Pulmonary artery endothelial cell (primary cell): ENCODE results near the gene FAM228B. TPM values are rescaled to one million over a fixed set of nuclear protein-coding genes. Genes with fewer than 3 reads are reported as not detected.
"Not testable (repeated sequence)": the region's sequence is repeated elsewhere in the genome, so short reads cannot be mapped to it uniquely, and the experiment has no call there.

ENCODE experiments used
- DNase-seq: peaks from one replicate; pipeline ENCODE4 v3.0.0-alpha.2; 2011; ENCODE audit warnings: low read depth, low spot score
- total RNA-seq: library from RNA; depleted of rRNA; stranded (reverse); fragments of >200 nt; gene quantifications from 2 replicates; pipeline ENCODE4 v1.2.3, GENCODE V29; 2014

FAM228B gene
- total RNA-seq: 4.1 and 5.8 TPM in 2 replicates

DNA sequence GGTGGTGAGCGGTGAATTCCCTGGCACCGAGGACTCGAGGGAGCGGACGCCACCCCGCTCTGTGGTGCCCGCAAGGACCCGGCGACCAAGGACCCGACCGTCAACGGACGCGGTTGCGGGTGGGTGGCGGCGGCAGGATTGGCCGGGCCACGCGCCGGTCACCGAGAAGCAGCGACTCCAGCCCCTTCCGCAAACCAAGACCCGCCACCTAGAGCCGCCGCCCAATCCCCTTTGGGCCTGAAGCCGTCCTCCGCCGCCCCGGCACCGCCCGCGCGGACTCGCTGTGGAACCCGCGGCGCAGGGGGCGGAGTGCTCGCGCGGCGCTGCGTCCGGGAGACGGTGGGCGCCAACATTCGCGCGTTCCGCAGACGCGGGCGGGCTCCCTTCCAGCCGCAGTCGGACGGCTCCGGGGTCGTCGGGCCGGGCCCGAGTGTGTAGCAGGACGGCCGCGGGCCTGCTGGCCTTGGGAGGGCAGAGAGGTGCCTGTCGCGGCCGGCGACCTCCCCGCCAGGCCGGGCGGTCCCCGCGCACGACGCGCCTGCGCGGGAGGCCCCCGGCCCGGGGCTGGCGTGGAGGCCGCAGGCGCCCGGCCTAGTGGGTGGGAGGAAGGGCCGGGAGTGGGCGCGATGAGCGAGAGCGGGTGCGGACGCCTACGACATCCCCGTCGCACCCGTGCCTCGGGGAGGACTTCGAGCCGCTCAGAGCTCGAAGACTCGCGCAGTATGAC, at the start of gene FAM228B, which contains the start of gene PFN4:
Gene FAM228B, plus strand, starts transcription at position 275 of the 727 bp plus-strand sequence. CDS start 893 bp downstream, outside the sequence.
Gene PFN4, minus strand, starts transcription at position 140 of the 727 bp plus-strand sequence. CDS start 799 bp downstream, outside the sequence.
- peak; percentile 24 for DNase-seq

DNA sequence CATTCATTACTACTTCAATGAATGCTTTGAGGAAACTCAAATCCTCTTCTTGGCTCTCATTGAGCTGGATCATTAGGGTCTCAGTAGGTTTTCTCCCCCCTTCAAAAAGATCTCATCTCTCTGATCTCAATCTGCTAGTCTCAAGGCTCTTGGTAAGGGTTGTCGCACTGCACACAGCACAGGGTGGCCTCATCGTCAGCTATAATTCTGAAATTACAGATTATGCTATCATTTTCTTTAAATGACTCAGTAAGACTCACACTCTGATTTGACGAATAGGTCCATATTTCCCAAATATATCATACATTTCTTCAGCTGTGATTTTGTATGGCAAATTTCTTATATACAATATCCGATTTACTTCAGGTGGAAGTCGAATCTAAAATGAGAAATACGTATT, 49.5 kb upstream of the FAM228B start:
- no peak for DNase-seq

DNA sequence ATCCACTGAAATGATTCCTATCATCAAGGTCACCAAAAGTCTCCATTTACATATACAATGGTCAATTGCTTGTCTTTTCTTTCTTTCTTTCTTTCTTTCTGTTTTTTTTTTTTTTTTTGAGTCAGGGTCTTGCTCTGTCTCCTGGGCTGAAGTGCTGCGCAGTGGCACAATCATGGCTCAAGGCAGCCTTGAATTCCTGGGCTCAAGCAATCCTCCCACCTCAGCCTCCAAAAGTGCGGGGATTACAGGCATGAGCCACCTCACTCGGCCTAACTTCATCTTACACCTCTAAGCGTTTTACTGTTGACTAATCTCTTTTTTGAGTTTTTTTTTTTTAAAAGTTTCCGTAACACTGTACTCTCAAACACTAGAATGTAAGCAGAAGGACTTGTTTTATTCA, 48.0 kb upstream of the FAM228B start:
- DNase-seq: no peak

DNA sequence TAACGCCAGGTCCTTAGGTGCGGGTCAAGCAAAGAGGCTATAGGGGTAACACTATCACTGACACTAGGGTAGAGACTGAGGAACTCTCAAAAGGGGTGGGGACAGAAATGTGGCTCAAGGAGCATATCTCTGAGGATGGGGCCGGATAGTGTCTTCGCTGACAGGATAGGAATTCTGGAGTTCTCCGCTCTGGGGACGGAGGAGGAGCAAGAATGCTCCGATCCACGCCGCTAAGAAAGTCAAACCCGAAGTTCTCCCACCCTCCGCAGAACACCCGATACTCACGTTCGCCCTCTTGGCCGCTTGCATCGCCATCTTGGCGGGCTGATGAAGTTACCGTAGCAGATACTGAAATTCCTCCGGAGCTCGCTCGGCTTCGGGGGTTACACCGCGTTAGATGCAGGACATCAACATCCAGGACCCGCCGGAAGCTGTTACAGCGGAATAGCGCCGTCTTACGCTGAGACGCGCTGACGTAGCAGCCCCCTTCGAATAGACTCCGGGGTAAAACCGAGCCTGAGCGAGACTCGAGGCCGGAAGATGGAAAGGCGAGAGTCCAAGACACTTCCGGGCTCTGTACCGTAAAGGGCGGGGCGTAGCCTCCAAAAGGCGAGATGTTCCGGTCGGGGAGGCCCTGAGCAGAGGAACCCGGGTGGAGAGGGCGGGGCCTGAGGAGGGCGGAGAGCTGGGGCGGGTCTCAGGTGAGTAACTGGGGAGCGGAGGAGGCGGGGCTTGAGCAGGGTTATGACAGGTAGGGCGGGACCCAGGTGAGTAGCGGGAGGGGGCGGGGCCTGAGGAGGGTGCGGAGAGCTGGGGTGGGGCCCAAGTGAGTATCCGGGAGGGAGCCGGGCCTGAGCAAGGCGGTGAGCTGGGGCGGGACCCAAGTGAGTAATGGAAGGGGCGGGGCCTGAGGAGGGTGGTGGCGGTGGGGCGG, 47.1 kb upstream of the FAM228B start, which contains the start of gene SF3B6:
Gene SF3B6, minus strand, starts transcription at position 412 of the 934 bp plus-strand sequence. Its CDS starts 97 bp downstream, at position 315.
- DNase-seq: peak; percentile 93

DNA sequence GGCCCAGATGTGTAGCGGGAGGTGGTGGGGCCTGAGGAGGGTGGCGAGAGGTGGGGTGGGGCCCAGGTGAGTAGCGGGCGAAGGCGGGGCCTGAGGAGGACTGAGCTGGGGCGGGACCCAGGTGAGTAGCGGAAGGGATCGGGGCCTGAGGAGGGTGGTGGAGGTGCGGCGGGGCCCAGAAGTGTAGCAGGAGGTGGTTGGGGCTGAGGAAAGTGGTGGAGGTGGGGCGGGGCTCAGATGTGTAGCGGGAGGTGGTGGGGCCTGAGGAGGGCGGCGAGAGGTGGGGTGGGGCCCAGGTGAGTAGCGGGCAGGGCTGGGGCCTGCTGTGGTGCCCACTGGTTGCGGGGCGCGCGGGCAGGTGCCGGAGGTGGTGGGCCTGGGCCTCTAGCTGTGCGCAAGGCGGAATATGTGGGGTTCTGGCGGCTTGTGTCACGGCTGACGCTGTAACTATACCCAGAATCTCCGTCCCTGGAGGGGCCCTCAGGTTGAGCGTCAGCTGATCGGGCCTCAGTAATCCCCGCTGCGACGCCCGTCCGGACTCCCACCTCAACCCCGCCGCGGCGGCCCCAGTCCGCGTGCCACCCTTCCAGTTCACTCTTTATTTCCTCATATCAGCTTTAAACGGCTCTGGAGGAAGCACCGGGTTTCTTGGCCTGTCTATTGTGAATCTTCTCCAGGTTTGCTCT, 46.3 kb upstream of the FAM228B start:
- DNase-seq: no peak

DNA sequence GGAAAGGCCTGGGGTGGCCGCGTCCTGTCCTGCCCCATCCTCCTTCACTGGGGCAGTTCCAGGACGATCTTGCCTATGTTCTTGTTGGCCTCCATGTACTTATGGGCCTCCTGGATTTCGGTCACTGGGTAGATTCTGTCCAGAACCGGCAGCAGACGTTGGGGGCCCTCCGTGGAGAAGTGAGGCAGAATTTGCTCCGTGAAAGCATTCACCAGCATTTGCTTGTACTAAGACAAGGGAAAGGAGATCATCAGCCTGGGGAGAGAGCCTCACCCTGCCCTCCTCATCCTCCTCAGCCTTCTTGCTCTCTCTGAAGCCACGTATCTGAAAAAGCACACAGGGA, 45.8 kb upstream of the FAM228B start:
- no peak for DNase-seq

DNA sequence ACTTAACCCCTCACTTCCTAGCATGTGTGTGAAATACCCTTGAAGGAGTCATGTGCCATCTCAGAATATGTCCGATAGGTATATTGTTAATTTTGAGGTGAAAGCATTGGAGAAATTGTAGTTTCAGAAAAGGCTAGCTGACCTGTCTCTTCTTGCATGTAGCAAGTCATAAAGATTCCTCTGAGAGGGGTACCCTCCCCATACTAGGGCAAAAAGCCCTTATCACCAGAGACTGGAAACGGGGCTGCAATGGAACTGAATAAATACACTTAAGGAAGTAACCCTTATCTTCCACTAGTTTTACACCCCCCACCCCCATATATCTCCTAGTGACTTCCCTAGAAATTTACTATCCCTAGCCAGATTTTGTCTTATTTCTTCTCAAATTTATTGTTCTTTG, 45.4 kb upstream of the FAM228B start:
- DNase-seq: no peak

DNA sequence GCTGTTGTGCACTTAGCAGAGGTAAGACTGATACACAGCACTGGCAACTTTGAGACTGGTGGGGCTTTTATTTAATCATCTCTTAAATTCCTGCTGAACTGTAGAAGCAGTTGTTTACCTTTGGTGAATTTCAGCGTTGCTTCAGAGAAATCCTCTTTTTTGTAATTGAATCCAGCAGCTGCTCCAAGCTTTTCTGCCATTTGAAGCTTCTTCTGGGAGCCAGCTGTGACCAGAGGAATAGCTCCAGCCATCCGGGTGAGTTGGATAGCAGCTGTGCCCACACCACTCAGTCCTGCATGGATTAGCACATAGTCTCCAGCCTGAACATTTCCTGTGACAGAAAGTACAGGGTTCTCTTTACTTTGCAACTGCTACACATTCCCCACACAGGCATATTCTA, 42.6 kb upstream of the FAM228B start:
- no peak for DNase-seq

DNA sequence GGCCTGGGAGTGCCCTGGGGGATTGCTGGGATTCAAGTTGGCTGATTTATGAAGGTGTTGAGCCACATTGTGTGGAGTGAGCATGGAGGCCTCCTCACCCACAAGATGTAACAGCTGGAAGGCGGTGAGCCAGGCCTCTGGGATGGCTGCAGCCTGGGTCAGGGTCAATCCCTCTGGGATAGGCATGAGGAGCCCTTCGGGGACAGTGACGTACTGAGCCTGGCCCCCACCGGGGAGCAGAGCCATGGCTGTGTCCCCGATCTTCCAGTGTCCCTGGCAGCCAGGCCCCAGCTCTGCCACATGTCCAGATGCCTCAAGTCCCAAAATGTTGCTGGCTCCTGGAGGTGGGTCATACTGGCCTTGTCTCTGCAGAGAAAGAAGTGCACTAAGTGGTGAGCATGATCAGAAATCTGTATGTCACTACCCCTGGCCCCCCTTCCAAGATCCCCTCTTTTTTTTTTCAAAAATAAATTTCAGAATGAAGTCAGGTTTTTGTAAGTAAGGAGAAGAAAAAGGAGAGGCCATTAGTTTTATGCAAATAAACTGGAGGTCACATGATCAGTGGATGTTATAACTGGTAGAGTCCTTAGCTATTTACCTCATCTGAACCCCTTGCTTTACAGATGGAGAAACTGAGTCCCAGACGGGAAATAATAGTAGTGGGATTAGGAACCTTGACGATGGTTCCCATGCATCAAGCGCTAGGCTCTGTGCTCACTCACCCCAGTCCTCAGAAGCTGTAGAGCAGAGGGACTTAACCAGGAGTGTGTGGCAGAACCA, 40.3 kb upstream of the FAM228B start:
- no peak for DNase-seq

DNA sequence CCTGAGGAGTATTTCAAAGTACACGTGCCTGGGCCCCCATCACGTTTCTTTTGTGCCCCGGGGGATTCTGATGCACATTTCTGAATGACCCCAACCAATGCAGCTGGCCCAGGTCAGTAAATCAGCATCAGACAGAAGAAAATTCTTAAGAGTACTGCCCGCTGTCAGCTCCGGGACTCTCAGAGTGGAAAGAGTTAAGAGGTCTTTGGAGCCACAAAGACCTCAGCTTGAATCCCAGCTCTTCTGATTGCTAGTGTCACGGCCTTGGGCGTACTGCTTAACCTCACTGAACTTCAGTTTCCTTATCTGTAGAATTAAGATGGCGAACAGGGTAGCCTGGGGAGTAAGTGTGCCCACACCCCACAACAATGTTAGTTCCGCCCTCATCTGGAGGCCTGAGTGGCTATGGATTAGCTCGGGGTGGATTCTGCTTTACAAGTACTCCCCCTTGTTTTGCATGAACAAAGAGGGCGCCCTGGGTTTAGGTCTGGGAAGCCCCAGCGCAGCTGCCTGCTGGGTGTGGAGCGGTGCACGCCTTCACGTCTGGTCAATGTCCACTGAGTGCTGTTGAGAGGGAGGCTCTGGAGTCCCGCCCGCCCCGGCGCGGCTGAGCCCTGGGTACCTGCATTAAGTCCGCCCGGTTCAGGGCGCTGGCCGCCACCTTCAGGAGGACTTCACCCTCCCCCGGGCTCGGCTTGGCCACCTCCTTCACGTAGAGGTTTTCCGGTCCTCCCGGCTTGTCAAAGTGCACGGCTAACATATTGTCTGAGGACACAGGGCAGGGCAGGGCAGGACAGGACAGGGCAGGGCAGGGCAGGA, 39.5 kb upstream of the FAM228B start:
- peak; percentile 40 for DNase-seq

DNA sequence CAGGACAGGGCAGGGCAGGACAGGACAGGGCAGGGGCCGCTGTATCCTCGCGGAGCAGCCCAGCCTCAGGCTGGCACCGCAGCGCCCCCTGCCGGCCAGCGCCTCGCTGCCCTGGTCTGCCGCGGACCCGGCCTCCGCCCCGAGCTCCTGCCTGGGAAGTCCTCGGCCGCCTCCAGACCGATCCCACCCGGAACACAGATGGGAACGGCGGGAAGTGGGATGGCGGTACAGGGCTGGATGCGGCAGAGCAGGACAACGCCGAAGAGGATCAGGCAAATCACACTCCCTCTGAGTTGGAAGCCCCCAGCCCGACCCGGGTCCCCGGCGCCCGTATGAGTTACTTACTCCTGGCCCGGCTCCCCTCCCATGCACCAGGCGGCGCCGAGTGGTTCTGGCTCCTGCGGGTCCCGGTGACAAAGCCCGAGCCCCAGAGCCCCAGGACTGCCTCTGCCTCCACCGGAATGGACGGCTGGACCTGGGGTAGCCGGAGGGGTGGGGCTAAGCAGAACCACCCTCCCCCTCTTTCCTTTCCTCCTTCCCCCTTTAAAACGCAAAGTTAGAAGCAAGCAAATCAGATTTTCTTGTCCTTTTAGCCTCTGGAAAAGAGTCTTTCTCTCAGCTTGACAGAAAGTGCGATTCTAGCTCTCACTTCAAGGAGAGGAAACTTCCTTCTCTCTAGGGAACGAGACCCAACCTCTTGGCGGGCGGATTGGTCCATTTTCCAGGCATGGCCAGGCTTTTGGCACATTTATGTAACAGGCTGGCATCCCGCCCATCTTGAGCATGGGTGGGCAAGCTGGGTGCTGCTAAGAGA, 38.7 kb upstream of the FAM228B start, which contains the start of gene TP53I3:
Gene TP53I3, minus strand, starts transcription at position 449 of the 814 bp plus-strand sequence. CDS start 508 bp downstream, outside the sequence.
- DNase-seq: peak; percentile 74

DNA sequence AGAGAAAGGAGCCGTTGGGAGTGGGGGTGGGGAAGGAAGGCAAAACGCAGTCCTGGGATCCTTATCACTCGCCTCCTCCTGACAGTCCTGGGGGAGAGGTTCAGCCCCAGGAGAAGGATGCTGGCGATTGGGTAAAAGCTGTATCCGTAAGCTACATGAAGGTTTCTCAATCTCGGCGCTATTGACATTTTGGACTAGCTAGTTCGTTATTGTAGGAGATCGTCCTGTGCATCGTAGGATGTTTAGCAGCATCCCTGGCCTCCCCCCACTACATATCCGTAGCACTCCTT, 38.1 kb upstream of the FAM228B start:
- no peak for DNase-seq

DNA sequence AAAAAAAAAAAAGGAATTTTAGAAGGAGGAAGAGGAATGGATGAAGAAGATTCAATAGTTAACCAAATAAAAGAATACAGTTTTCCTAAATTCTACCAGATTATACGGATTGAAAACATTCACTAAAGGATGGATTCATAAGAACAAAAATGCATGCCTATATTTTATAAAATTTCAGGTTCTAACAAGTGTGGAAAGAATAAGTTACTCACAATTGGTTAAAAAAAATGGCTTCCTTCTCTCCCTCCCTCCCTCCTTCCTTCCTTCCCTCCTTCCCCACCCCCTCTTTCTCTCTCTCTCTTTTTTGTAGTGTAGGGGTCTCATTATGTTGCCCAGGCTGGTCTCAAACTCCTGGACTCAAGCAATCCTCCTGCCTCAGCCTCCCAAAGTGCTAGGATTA, 37.0 kb upstream of the FAM228B start:
- DNase-seq: no peak

DNA sequence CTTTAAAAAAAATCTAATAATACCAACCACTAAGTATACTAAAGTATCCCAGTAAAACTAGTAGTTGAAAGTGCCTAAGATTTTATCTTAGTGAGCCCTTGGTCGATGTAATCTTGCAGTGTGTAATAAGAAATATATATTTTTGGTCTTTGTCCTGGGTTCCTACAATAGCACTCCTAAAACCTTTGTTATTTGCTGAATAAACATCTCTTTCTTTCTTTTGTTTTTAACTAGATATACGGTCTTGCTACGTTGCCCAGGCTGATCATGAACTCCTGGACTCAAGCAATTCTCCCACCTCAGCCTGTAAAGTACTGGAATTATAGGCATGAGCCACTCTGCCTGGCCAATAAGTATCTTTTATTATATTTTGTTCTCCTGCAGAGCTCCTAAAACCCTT, 36.2 kb upstream of the FAM228B start:
- no peak for DNase-seq

DNA sequence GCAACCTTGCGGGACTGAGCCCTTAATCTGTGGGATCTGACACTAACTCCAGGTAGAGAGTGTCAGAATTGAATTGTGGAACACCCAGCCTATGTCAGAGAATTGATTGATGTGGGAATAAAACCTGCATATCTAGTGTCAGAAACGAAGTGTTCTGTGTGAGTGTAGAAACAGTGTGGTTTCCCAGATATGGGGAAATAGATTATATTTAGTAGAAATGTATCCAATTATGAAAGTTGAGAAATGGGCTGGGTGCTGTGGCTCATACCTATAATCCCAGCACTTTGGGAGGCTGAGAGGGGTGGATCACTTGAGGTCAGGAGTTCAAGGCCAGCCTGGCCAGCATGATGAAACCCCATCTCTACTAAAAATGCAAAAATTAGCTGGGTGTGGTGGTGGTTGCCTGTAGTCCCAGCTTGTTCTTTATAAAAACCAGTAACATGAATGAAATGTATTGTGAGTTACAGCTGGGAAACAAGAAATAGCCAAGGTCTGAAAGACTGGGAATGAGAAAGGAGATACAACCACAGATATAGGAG, 34.4 kb upstream of the FAM228B start:
- no peak for DNase-seq

DNA sequence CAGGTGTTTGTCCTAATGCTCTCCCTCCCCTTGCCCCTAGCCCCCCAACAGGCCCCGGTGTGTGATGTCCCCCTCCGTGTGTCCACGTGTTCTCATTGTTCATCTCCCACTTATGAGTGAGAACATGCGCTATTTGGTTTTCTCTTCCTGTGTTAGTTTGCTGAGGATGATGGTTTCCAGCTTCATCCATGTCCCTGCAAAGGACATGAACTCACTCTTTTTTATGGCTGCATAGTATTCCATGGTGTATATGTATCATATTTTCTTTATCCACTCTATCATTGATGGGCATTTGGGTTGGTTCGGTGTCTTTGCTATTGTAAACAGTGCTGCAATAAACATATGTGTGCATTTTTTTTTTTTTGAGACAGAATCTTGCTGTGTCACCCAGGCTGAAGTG, 30.0 kb upstream of the FAM228B start:
- DNase-seq: not testable (repeated sequence)

DNA sequence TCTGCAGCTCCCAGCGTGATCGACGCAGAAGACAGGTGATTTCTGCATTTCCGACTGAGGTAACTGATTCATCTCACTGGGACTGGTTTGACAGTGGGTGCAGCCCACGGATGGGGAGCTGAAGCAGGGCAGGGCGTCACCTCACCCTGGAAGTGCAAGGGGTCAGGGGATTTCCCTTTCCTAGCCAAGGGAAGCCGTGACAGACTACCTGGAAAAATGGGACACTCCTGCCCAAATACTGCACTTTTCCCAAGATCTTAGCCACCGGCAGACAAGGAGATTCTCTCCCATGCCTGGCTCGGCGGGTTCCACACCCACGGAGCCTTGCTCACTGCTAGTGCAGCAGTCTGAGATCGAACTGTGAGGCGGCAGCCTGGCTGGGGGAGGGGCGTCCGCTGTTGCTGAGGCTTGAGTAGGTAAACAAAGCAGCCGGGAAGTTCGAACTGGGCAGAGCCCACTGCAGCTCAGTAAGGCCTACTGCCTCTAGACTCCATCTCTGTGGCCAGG, 28.0 kb upstream of the FAM228B start:
- not testable (repeated sequence) for DNase-seq

DNA sequence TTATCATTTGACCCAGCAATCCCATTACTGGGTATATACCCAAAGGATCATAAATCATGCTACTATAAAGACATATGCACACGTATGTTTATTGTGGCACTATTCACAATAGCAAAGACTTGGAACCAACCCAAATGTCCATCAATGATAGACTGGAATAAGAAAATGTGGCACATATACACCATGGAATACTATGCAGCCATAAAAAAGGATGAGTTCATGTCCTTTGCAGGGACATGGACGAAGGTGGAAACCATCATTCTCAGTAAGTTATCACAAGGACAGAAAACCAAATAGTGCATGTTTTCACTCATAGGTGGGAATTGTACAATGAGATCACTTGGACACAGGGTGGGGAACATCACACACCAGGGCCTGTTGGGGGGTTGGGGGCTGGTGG, 22.5 kb upstream of the FAM228B start:
- not testable (repeated sequence) for DNase-seq

DNA sequence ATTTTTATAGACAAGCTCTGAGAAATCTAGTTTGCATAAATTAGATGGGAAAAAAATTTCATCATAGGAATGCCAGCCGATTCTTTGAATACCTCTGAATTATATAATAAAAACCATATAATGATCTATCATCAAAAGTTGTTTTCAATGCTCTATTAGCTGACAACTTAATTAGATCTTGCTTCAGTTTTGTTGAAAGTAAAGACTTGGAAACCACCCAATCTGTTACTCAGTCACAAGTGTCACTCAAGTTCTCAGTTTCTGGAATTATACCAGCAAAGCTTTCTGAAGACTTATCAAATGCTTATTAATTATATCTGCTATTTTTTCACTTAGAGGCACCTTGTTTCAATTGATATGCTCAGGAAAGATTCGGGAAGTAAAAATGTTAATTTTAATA, 21.3 kb upstream of the FAM228B start:
- DNase-seq: no peak
